Measurements from ENCODE around the gene NEURL3.
"Not testable (repeated sequence)": the region's sequence is repeated elsewhere in the genome, so short reads cannot be mapped to it uniquely, and the experiment has no call there.

NEURL3 gene

GRCh38 chr2:96485350-96485749 is 19.8 kb downstream of the NEURL3 start:
- H3K4me3 ChIP-seq (ENCODE audit: low read depth, low read length), result no peak overlapping the region

DNA sequence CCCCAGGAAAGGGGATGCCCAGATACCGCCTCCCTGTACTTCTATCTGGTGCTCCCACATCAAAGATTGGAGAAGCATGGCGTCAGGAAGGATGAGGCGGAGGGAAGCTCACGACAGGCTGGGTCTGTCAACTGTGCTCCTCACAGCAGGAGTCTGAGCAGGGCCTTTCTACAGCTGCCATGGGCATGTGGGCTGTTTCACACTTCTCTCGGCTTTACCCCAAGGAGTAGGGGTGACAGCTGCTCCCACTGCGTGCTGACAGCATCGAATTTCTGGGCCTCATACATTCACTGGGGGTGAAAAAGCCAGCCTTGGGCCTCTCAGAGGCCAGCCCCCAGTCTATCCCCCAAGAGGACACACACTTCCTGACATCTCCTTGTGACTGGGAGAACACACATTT is 21.1 kb downstream of the NEURL3 start:
- Histone ChIP-seq H3K9me3 (ENCODE audit: control insufficient read depth, insufficient read depth, low read length) (no peaks in the 10 kb centered on the region), H3K27me3 (ENCODE audit: control insufficient read depth, insufficient read depth, low read length) (peaks cover 11% of the 10 kb centered on the region), H3K9ac (ENCODE audit: low read depth, low read length) (no peak overlapping the region), H3K4me1 (ENCODE audit: control insufficient read depth, insufficient read depth, low read length) (peaks cover 9% of the 10 kb centered on the region), H3K36me3 (ENCODE audit: control insufficient read depth, insufficient read depth, low read length) (no peaks in the 10 kb centered on the region), H3K4me3 (ENCODE audit: low read depth, low read length) (no peak overlapping the region)

More at GRCh38 chr2:96485350-96485749, 19.8 kb downstream of the NEURL3 start:
- H3K36me3 ChIP-seq (ENCODE audit: control insufficient read depth, insufficient read depth, low read length), result no peaks in the 10 kb centered on the region
- H3K9ac ChIP-seq (ENCODE audit: low read depth, low read length), result no peak overlapping the region
- H3K27me3 ChIP-seq (ENCODE audit: control insufficient read depth, insufficient read depth, low read length), result peaks cover 11% of the 10 kb centered on the region
- peaks cover 9% of the 10 kb centered on the region for H3K4me1 ChIP-seq (ENCODE audit: control insufficient read depth, insufficient read depth, low read length)
- H3K9me3 ChIP-seq (ENCODE audit: control insufficient read depth, insufficient read depth, low read length), result no peaks in the 10 kb centered on the region

DNA sequence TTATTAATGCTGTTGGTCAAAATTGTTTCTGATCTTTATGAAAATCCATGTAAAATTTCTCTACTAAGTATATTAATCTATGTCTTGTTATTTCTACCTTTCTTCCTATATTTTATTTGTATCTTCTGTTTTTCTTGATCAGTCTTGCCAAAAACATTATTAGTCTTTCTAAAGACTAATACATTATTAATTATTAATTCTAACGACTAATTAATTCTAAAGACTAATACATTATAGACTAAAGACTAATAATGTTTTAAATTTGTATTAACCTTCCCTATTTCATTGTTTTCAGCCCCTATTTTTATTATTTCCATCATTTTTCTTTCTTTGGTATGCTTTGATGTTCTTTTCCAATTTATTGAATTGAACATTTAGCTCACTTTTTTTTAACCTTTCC is 27.7 kb downstream of the NEURL3 start:
- H3K27me3 ChIP-seq (ENCODE audit: control insufficient read depth, insufficient read depth, low read length), result no peaks in the 10 kb centered on the region
- no peak overlapping the region for H3K9ac ChIP-seq (ENCODE audit: low read depth, low read length)
- no peak overlapping the region for H3K4me3 ChIP-seq (ENCODE audit: low read depth, low read length)
- H3K4me1 ChIP-seq (ENCODE audit: control insufficient read depth, insufficient read depth, low read length), result no peaks in the 10 kb centered on the region
- no peaks in the 10 kb centered on the region for H3K36me3 ChIP-seq (ENCODE audit: control insufficient read depth, insufficient read depth, low read length)
- no peaks in the 10 kb centered on the region for H3K9me3 ChIP-seq (ENCODE audit: control insufficient read depth, insufficient read depth, low read length)

GRCh38 chr2:96471772-96472171 is 33.4 kb downstream of the NEURL3 start:
- H3K36me3 ChIP-seq (ENCODE audit: control insufficient read depth, insufficient read depth, low read length), result no peaks in the 10 kb centered on the region
- no peaks in the 10 kb centered on the region for H3K27me3 ChIP-seq (ENCODE audit: control insufficient read depth, insufficient read depth, low read length)
- no peaks in the 10 kb centered on the region for H3K9me3 ChIP-seq (ENCODE audit: control insufficient read depth, insufficient read depth, low read length)
- no peak overlapping the region for H3K4me3 ChIP-seq (ENCODE audit: low read depth, low read length)
- H3K4me1 ChIP-seq (ENCODE audit: control insufficient read depth, insufficient read depth, low read length), result no peaks in the 10 kb centered on the region
- no peak overlapping the region for H3K9ac ChIP-seq (ENCODE audit: low read depth, low read length)

GRCh38 chr2:96470636-96471035 is 34.5 kb downstream of the NEURL3 start:
- H3K27me3 ChIP-seq (ENCODE audit: control insufficient read depth, insufficient read depth, low read length), result no peaks in the 10 kb centered on the region
- no peaks in the 10 kb centered on the region for H3K4me1 ChIP-seq (ENCODE audit: control insufficient read depth, insufficient read depth, low read length)
- no peaks in the 10 kb centered on the region for H3K36me3 ChIP-seq (ENCODE audit: control insufficient read depth, insufficient read depth, low read length)
- no peak overlapping the region for H3K9ac ChIP-seq (ENCODE audit: low read depth, low read length)
- peak overlapping the region; percentile 26 for H3K4me3 ChIP-seq (ENCODE audit: low read depth, low read length)
- no peaks in the 10 kb centered on the region for H3K9me3 ChIP-seq (ENCODE audit: control insufficient read depth, insufficient read depth, low read length)

DNA sequence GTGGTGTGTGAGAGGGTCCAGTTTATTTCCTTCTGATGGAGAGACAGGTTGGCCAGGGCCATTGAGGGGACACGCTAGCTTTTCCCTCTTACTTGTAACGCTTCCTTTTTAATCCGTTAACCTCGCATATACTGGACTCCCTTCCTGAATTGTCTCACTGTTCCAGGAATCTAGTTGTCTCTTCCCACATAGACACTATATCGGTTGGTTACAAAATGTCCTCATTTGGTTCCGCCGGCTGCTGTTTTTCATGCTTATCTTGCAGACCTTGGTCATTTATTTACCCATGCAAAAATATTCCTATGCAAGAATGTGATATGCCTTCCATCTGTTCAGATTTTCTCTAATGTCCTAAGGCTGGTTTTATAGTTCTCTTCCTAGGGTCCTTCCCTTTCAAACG is 35.0 kb downstream of the NEURL3 start:
- Histone ChIP-seq H3K9ac (ENCODE audit: low read depth, low read length) (no peak overlapping the region), H3K9me3 (ENCODE audit: control insufficient read depth, insufficient read depth, low read length) (no peaks in the 10 kb centered on the region), H3K4me3 (ENCODE audit: low read depth, low read length) (no peak overlapping the region), H3K36me3 (ENCODE audit: control insufficient read depth, insufficient read depth, low read length) (no peaks in the 10 kb centered on the region), H3K4me1 (ENCODE audit: control insufficient read depth, insufficient read depth, low read length) (no peaks in the 10 kb centered on the region), H3K27me3 (ENCODE audit: control insufficient read depth, insufficient read depth, low read length) (no peaks in the 10 kb centered on the region)

DNA sequence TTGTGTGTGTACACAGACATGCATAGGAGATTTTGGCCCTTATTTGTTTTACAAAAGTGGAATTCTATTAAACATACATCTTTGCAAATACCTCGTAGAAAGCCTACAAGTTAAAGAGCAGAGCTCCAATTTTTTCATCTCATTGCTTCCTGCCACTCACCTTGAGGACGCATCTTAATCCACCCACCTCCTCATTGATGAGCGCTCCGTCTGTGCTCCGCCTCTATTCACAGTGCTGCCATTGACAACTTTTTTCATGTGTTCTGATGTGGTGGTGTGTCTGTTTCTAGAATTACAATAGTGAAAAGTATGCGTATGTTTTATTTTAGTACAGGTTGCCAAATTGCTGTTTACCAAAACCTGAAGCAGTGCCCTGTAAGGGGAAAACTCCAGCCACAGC is 36.3 kb downstream of the NEURL3 start:
- Histone ChIP-seq H3K9me3 (ENCODE audit: control insufficient read depth, insufficient read depth, low read length) (no peaks in the 10 kb centered on the region), H3K9ac (ENCODE audit: low read depth, low read length) (no peak overlapping the region), H3K36me3 (ENCODE audit: control insufficient read depth, insufficient read depth, low read length) (no peaks in the 10 kb centered on the region), H3K4me1 (ENCODE audit: control insufficient read depth, insufficient read depth, low read length) (no peaks in the 10 kb centered on the region), H3K4me3 (ENCODE audit: low read depth, low read length) (no peak overlapping the region), H3K27me3 (ENCODE audit: control insufficient read depth, insufficient read depth, low read length) (no peaks in the 10 kb centered on the region)

GRCh38 chr2:96464651-96465050 is 40.5 kb downstream of the NEURL3 start:
- no peak overlapping the region for H3K4me3 ChIP-seq (ENCODE audit: low read depth, low read length)
- no peaks in the 10 kb centered on the region for H3K36me3 ChIP-seq (ENCODE audit: control insufficient read depth, insufficient read depth, low read length)
- H3K27me3 ChIP-seq (ENCODE audit: control insufficient read depth, insufficient read depth, low read length), result no peaks in the 10 kb centered on the region
- H3K9ac ChIP-seq (ENCODE audit: low read depth, low read length), result no peak overlapping the region
- no peaks in the 10 kb centered on the region for H3K4me1 ChIP-seq (ENCODE audit: control insufficient read depth, insufficient read depth, low read length)
- no peaks in the 10 kb centered on the region for H3K9me3 ChIP-seq (ENCODE audit: control insufficient read depth, insufficient read depth, low read length)

DNA sequence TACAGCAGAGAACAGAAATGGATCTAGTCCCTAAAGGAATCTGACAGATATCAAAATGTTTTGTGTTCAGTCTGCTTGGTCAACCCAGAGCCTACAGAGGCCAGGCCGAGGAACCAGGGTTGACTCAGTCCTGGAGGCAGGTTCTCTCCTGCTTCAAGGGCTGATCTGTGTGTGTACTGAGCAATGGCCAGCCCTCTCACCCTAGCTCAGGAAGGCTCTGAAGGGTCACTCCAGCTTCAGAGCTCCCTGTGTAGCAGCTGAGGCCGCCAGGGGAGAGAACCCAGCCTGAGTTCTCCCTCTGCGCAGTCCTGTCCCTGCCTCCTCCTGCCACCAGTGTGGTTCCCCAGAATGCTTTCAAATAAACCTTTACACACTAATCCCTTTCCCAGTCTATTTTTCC is 41.1 kb downstream of the NEURL3 start:
- Histone ChIP-seq H3K36me3 (ENCODE audit: control insufficient read depth, insufficient read depth, low read length) (no peaks in the 10 kb centered on the region), H3K4me1 (ENCODE audit: control insufficient read depth, insufficient read depth, low read length) (no peaks in the 10 kb centered on the region), H3K4me3 (ENCODE audit: low read depth, low read length) (no peak overlapping the region), H3K9me3 (ENCODE audit: control insufficient read depth, insufficient read depth, low read length) (no peaks in the 10 kb centered on the region), H3K9ac (ENCODE audit: low read depth, low read length) (no peak overlapping the region), H3K27me3 (ENCODE audit: control insufficient read depth, insufficient read depth, low read length) (no peaks in the 10 kb centered on the region)

DNA sequence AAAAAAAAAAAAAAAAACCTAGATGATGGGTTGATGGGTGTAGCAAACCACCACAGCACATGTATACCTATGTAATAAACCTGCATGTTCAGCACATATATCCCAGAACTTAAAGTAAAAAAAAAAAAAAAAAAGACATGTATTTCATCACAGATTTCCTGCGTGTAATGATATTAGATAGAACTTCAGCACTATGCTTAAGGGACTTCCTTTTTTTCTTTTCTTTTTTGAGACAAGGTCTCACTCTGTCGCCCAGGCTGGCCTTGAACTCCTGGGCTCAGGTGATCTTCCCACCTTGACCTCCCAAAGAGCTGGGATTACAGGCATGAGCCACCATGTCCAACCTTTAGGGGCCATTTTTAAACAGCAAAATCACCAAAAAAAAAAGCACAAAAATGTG is 42.0 kb downstream of the NEURL3 start:
- Histone ChIP-seq H3K9ac (ENCODE audit: low read depth, low read length) (no peak overlapping the region), H3K36me3 (ENCODE audit: control insufficient read depth, insufficient read depth, low read length) (no peaks in the 10 kb centered on the region), H3K4me3 (ENCODE audit: low read depth, low read length) (no peak overlapping the region), H3K27me3 (ENCODE audit: control insufficient read depth, insufficient read depth, low read length) (no peaks in the 10 kb centered on the region), H3K9me3 (ENCODE audit: control insufficient read depth, insufficient read depth, low read length) (no peaks in the 10 kb centered on the region), H3K4me1 (ENCODE audit: control insufficient read depth, insufficient read depth, low read length) (no peaks in the 10 kb centered on the region)

- H3K9ac ChIP-seq (ENCODE audit: low read depth, low read length); H3K4me3 ChIP-seq (ENCODE audit: low read depth, low read length); H3K27me3 ChIP-seq (ENCODE audit: control insufficient read depth, insufficient read depth, low read length); H3K9me3 ChIP-seq (ENCODE audit: control insufficient read depth, insufficient read depth, low read length); H3K36me3 ChIP-seq (ENCODE audit: control insufficient read depth, insufficient read depth, low read length); H3K4me1 ChIP-seq (ENCODE audit: control insufficient read depth, insufficient read depth, low read length): not testable (repeated sequence)
Measured at GRCh38 chr2:96461616-96462015, 43.5 kb downstream of the NEURL3 start.

DNA sequence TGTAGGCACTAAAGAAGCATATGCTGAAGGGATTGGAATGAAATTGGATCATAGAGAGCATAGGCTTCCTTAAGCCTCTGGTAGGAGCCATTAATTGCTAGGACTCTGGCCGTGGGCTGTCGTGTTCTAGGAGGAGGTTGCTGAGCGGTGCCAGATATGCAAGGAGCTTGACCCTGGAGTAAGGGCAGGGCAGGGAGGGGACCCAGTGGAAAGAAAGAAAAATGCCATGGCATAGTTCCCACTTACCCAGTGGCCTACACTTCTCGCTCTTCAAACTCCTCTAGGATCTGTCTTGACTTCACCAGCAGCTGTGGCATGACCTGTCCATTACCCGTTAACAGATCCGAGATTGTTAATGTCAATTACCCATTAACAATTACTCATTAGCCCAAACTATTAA is 53.1 kb downstream of the NEURL3 start:
- no peaks in the 10 kb centered on the region for H3K27me3 ChIP-seq (ENCODE audit: control insufficient read depth, insufficient read depth, low read length)
- H3K9ac ChIP-seq (ENCODE audit: low read depth, low read length), result no peak overlapping the region
- no peak overlapping the region for H3K4me3 ChIP-seq (ENCODE audit: low read depth, low read length)
- H3K36me3 ChIP-seq (ENCODE audit: control insufficient read depth, insufficient read depth, low read length), result no peaks in the 10 kb centered on the region
- H3K4me1 ChIP-seq (ENCODE audit: control insufficient read depth, insufficient read depth, low read length), result no peaks in the 10 kb centered on the region
- H3K9me3 ChIP-seq (ENCODE audit: control insufficient read depth, insufficient read depth, low read length), result no peaks in the 10 kb centered on the region

- Histone ChIP-seq H3K27me3 (ENCODE audit: control insufficient read depth, insufficient read depth, low read length) (no peaks in the 10 kb centered on the region), H3K4me3 (ENCODE audit: low read depth, low read length) (no peak overlapping the region), H3K9me3 (ENCODE audit: control insufficient read depth, insufficient read depth, low read length) (no peaks in the 10 kb centered on the region), H3K4me1 (ENCODE audit: control insufficient read depth, insufficient read depth, low read length) (no peaks in the 10 kb centered on the region), H3K36me3 (ENCODE audit: control insufficient read depth, insufficient read depth, low read length) (no peaks in the 10 kb centered on the region), H3K9ac (ENCODE audit: low read depth, low read length) (no peak overlapping the region)
Measured at GRCh38 chr2:96449637-96450036, 55.5 kb downstream of the NEURL3 start.

All from iPS-15b (cell line).